Measurements from ENCODE around the gene IRS2.

Gene IRS2

DNA sequence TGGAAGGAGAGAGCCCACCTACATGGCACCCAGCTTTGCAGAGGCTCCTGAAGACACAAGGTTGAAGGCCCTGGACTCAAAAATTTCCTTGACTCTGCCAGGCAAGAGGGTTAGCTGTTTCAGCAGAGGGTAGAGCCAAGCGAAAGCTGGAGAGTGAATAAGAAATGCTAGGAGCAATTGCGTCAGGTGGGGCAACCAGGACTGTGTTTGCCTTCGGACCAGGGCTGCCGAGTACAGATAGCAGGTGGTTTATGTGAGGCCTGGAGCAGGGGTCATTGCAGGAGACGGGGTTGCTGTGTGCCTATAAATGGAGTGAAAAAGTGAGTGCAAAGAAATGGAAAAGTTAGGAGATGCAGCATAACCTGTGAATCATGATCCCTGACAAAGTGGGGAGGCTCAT lies 59.1 kb downstream of the IRS2 start:
- DNase-seq: no peak

DNA sequence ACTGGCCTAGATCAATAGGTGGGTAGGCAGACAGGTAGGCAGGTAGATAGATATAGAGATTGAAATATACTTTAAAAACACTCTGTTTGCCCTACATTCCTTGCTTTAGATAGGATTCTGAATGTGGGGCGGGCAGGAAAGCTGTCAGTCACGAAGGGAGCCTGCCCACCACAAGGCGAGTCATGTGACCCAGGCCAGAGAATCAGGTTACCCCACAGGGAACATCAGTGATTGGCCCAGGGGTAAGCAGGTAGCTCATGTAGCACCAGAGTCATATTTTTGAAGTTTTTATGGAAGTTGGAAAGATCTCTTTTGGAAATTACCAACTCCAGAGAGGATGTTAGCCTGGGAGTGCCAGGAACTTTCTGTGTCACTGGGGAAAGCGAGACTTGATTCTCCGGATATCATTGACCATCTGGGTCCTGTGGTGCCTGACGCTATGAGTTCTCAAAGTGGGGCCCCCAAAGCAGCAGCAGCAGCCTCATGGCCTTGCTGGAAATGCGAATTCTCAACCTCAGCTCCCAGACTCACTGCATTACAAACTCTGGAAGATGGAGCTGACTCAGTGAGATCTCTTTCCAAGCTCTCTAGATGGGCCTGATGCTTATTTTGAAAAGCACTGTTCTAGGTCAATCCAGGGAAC lies 60.3 kb downstream of the IRS2 start:
- no peak for DNase-seq

DNA sequence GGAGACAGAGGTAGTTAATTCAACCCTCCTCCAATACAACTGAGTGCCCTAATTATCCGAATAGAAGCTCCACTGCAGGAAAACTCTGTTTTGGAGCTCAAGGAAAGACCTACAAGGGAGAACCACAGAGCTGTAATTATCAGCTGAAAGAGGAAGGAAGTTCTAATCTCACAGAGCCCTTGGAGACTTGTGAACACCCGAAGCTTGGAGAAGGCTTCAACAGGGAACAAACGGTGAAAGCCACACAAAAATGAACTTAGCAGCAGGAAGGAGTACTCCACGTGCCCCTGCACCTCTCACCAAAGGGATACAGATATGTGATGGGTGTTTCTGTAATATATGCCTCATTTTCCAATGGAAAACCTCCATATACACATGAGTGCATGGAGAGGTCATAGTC lies 61.1 kb downstream of the IRS2 start:
- no peak for DNase-seq

DNA sequence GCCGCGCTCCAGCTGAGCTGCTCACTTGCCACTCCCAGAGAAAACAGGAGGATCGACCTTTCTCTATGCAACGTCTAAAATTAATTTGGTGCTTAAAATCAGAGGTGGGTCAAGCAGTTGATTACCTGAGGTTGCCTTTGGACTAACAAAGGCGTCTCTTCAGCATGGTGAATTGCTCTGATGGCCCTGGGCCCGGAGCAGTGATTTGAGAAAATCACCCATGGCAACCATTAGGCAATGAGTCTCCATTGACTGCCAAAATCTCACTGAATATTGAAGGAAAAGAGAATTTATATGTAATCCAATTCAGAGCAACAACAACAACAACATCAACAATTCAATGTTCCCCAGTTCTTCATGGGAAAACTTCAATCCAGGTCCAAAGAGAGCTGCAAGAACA lies 61.8 kb downstream of the IRS2 start:
- DNase-seq: no peak

DNA sequence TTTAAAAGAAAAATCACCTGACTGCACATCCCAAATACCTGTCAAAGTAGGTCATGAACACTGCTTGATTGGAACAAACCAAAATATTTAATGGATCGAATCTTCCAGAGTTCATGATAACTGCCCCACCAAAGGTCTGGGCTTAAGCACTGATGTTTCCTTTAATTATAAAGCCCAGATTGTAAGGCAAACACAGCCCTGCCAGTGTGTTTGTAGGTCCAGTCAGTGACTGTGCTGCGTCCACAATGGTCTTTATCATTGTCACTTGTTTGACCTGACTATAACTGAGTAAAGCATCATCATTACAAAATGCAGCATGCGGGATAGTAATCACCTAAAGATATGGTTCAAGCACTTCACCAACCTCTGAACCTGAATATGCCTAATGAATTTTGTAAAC lies 63.3 kb downstream of the IRS2 start:
- DNase-seq: no peak

DNA sequence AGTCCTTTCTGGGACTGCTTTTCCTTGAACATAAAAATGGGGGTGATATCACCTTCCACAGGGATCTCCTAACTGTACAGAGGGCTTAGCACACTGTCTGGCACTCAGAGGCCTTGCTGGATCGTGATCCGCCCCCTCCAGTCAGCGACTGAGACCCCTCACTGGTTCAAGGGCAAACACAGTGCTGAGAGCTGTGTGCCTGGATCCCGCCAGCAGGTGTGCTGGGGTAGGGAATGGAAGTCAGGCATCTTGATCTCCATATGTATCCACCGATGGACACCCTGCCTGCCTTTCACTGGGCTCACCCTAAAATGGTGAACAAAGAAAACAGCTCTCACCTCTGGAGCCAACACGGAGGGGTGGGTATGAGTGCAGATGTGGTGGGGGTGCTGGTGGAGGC lies 64.3 kb downstream of the IRS2 start:
- no peak for DNase-seq

DNA sequence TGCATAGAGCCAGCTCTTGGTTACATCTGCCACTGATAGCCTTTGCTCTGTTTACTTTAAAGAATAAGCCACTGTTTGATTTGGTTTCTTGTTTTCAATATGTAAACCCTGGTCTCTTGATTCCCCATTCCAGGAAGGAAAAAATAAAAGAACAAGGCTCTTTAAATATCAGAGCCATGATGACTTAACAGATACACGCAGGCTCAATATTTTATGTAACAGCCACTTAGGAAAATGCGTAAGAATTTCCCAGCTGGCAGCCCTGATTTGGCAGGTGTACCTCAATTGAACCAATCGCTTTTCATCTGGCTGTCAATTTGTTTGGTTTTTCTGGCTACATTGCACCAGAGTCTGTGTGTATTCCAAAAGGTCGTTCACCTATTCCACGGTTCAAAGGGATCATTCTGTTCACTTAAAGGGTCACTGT lies 65.6 kb downstream of the IRS2 start:
- DNase-seq: no peak

DNA sequence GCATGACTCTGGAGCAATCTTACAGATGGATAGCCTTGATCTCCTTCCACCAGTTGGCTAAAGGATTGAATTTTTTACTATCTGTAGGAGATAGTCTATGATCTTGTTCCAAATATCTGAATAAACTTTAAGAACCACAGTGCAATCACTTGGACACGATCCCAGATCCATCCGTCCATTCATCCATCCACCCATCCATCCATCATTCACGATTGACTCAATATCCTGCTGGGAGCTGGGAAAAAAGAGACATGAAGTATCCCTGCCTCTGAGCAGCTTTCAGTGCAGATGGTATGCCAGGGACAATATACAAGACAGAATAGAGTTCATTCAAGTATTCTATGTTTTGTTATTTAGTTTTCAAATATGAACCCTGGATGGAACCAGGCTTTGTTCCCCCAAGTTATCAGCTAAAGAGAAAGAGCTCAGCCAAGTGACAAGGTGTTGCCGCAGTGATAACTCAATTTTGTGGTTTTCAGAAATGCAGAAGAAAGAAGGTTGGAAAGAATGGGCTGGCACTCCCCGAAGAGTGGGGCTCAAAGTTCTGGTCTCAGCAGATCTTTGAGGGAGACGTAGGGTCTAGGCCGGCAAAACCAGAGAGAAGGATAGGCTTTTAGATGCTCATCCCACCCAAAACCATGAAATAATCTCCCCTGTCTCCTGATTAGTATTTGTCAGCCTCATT lies 66.3 kb downstream of the IRS2 start:
- no peak for DNase-seq

DNA sequence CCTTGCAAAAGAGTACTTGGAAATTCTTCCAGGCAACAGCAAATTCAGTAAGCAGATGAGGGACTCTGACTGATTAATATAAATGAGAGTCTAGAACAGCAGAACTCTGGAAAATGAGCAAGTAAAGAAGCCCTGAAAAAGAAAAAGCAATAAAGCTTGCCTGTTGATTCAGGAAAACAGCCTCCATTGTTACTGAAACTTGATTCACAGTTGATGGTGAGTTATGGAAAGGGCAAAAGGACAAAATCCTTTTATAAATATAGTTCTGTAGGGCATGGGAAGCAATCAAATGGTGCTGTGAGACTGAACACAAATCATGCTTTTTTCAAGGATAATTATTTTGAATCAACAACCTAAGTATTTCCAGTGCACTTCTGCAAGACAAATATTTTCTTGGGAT lies 67.7 kb downstream of the IRS2 start:
- DNase-seq: no peak

DNA sequence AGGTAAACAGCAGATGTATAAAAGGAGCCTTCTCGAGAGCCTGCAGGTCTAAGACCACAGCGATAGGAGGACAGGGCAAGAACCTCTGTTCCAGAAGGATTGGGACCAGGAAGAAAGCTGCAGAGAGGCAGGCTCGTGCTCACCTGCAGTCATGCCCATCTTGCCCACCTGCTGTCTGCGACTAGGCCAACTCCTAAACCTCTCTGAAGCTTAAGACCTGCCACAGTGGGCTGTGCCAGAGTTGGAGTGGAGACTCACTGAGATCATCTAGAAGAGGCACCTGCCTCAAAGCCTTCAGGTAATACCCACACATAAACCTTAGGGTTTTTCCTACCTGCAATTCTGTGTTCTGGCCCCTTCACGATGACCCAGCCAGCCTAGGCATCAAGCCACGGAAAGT lies 68.7 kb downstream of the IRS2 start:
- no peak for DNase-seq

DNA sequence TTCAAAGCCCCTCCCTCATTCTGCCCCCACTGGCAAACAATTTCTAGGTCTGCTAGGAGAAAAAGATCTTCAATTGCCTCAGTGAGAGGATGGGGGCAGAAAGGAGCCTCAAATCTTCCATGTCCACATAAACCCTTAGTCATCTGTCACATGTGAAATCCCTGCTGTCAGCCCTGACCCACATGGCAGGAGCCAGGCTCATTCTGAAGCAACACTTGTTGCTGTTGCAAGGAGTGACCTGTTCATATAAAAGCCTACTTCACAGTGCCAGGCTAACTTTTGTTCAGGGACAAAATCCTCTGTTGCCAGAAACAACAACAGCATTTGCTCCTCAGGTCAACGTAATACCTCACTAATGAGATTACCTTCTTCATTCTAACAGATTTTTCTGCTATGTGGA lies 70.5 kb downstream of the IRS2 start:
- peak; percentile 75 for DNase-seq

DNA sequence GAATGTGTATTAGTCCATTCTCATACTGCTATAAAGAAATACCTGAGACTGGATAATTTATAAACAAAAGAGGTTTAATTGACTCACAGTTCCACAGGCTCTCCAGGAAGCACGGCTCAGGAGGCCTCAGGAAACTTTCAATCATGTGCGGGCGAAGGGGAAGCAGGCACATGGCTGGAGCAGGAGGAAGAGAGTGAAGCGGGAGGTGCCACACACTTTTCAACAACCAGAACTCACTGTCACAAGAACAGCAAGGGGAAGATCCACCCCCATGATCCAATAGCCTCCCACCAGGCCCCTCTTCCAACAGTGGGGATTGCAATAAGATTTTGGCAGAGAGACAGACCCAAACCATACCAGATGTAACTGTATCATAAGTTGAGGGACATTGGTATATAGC lies 72.7 kb downstream of the IRS2 start:
- DNase-seq: no peak

DNA sequence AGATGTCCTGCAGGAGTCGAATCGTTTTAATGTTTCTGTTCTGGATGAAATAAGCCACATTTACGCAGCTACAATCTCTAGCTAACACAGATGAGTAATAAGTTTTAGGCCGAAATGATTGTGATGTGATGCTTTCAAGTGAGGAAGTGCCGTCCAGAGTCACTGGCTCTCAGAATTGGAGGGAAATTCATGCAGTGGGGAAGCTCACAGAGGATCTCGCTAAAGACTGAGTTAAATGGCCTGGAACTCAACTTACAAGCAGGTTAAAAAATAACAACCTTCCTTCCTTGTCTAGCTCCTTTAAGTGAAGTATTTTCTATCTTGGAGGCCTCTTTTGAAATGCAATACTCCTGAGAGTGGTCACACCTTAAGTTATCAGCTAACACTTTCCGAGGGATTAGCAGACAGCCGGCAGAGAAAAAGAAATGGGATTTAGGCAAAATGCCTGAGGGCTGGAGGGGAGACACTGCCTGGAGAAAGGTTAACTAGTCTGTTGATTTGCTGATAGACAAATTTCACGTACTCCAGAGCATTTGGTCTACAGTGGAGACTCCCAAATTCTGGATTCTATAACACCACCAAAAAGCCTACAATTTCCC lies 74.2 kb downstream of the IRS2 start:
- DNase-seq: no peak

DNA sequence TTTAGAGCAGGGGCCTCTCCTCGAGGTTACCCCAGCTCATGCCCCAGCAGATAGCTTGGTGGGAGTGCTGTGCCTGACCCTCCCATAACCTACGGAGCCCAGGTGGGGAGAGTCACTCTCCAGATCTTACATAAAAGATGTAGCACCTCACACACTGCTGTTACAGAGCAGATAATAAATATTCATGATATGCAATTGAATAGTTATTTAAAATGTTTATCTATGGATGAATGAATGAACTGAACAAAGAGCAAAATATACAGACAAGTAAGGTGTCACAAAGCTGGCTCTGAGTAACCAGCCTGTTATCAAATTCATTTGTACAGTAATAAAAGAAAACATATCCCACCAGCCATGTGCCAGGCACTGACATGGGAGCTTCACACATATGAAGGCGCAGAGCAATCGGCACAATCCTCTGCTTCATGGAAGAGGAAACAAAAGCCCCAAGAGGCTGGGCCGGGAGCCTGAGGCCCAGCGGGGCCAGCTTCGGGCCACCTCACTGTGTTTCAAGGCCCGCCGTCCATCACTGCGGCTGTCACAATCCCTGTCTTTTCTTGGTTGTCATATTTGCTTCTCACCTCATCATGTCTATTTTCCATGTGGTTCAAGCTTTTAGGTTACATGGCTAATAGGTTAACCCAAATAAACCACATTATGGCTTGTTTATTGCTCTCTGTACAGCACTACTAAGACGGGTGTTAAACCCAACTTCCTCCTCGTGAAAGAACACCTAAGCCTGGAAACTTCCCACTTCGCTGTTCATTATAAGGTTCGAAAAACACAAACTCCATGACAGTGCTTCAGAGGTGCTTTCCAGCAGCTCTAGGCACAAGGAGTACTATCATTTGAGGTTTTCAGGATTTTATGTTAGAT lies 78.4 kb downstream of the IRS2 start:
- DNase-seq: no peak

DNA sequence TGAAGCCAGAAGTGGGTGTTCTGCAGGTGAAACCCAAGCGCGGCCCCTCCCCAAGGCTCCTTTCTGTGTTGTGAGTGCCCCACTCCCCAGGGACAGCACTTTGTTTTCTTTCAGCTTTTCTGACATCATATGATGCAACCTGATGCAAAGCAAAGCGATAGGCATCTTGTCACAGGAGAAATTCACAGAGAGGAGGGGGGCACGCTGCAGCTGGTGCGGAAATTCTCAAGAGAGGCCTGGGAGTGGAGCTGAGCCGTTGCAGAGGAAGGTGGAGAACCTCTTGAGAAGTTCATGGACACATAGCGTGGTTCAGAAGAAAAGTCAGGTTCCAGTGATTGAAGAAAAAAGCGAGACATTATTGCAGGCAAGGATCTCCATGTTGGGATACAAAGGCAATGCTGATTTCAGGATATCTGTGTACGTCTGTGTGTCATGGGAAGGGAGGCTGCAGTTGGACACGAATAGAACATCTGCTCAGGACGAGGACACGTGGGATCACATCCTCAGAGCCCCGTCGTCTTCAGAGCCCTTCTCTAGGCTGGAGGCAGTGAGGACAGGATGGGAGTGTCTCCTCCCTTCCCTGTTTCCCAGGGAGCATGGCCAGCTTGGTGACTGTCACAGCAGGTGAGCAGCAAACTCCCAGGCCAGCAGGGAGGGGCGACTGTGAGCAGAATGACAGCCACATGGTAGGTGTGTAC lies 79.2 kb downstream of the IRS2 start:
- no peak for DNase-seq

DNA sequence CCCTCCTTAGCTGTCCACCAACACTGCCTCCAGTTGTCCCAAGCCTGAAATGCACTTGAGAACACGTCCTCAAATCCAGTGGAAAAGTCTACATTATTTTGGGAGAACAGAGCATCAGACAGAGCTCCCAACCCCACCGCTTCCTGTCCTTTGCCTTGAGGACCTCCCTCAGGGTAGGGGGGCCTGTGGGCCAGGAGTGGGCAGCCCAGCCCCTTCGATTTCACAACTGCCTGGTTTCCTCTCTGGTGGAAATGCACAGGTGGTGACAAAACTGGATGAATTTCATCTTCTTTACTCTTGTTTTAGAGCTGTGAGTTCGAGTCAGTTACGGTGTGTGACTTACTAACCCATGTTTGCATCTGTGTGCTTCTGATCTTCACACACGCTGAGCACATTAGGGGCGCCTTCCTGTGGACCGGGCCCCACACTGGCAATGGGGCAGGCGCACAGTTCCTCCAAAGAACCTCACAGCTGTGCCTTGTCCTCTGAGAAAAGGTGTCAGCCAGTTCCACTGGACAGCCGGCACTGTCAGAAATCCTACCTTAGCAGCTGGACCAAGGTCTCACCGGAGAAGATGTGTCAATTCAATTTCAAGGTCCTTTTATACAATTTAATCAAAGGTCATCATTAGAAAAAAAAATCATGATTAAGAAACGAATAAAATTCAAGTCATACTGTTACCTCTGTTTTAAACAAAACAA lies 80.2 kb downstream of the IRS2 start:
- no peak for DNase-seq

DNA sequence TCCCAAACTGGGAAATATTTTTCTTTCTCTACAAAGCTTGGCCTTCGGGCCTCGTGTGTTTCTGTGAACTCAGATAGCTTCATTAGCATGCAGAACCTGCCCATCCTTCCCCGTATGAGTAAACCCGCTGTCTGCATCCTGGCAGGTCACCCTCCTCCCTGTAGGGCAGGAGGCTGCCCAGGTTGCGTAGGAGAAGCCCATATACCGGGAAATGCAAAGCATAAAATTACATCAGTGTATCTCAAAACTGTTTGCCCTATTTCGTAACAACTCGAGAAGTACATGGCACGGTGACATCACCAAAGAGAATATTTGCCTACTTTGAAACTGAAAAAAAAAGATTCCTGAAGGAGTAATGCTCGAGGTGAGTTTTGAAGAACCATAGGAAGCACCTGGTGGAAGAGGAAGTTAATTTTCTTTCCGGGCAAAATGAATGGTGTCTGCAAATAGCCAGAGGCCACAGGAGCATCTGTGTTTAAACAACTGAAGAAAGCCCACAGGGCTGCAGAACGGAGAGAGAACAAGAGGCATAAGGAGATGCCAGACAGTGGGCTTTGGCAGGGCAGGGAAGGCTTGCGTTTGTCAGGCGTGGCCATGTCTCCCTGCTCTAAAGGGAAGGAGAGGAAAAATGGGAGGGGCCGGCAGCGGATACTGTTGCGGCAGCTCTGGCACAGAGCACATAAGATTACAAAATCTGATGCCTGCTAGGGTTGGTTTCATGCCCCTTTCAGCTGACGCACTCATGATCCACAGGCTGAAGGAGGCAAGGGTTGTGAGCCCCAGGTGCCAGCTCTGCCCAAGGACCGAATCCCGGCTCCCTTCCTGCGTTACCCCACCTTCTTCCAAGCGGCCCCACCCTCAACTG lies 81.4 kb downstream of the IRS2 start:
- no peak for DNase-seq

DNA sequence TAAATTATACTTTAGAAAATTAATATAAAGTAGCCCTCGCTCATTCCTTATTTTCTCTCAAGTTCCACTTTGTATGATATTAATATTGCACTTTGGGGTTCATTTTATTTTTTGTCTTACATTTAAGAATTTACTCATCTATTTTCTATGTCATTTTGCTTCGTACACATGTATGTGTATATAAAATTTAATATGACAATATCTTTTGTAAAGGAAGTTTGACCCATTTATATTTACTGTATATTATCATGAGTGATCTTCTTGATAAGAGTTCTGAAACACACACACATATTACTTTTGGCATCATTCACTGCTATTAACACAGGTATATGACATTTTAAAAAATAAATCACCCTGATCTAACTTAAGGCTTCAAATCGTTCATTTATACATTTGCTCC lies 83.1 kb downstream of the IRS2 start:
- DNase-seq: no peak
